ENCODE measurements around the gene ANKRD24.

DNA sequence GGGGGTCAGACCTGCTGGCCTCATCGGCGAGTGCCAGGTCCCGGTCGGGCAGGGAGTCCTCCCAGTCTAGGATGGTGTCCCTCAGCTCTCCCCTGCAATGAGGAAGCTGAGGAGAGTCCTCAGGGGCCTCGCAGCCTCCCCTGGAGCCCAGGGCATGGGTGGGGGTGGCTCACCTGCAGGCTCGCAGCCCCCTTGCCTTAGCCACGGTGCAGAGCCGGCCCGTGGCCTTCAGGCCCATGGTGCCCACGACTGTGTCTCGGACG lies 6.9 kb upstream of the ANKRD24 start:
- no peak for TF ChIP-seq EZH2 (IDR thresholded peaks at IDR 0.05; ENCODE audit: low read length, unreplicated experiment)
- TF ChIP-seq, protein P1, sequence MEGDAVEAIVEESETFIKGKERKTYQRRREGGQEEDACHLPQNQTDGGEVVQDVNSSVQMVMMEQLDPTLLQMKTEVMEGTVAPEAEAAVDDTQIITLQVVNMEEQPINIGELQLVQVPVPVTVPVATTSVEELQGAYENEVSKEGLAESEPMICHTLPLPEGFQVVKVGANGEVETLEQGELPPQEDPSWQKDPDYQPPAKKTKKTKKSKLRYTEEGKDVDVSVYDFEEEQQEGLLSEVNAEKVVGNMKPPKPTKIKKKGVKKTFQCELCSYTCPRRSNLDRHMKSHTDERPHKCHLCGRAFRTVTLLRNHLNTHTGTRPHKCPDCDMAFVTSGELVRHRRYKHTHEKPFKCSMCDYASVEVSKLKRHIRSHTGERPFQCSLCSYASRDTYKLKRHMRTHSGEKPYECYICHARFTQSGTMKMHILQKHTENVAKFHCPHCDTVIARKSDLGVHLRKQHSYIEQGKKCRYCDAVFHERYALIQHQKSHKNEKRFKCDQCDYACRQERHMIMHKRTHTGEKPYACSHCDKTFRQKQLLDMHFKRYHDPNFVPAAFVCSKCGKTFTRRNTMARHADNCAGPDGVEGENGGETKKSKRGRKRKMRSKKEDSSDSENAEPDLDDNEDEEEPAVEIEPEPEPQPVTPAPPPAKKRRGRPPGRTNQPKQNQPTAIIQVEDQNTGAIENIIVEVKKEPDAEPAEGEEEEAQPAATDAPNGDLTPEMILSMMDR (conservative IDR thresholded peaks at IDR 0.05; ENCODE audit: low read depth, low read length): no peak
- TF ChIP-seq EZH2phosphoT487 (IDR thresholded peaks at IDR 0.05; ENCODE audit: borderline replicate concordance, low read length): no peak
